ENCODE measurements around the gene PCDHGC3.
"Not testable (repeated sequence)": the region's sequence is repeated elsewhere in the genome, so short reads cannot be mapped to it uniquely, and the experiment has no call there.

The PCDHGC3 gene

DNA sequence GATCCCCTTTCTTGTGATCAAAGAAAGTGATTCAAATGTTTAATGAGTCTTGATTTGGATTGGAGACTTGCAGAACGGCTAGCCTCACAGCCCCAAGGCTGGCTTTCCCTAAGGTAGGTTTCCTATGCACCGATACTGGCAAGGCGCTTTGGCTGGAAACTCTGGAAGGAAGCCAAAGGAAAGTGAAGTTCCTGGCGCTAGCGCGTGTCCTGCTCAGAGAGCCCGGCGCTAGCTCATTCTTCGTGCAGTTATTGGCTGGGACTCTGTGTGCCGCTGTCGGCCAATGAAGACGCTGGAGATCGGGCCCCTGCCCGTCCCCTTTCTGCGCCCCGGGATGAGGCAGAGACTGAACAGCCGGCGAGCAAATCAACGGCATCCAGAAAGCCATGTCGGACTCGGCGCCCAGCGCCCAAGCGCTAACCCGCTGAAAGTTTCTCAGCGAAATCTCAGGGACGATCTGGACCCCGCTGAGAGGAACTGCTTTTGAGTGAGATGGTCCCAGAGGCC, at the start of gene PCDHGC3:
Gene PCDHGC3, plus strand, starts transcription at position 342 of the 507 bp plus-strand sequence. Its CDS starts 151 bp downstream, at position 493.
- DNase-seq (ENCODE audit: low spot score): no peak

DNA sequence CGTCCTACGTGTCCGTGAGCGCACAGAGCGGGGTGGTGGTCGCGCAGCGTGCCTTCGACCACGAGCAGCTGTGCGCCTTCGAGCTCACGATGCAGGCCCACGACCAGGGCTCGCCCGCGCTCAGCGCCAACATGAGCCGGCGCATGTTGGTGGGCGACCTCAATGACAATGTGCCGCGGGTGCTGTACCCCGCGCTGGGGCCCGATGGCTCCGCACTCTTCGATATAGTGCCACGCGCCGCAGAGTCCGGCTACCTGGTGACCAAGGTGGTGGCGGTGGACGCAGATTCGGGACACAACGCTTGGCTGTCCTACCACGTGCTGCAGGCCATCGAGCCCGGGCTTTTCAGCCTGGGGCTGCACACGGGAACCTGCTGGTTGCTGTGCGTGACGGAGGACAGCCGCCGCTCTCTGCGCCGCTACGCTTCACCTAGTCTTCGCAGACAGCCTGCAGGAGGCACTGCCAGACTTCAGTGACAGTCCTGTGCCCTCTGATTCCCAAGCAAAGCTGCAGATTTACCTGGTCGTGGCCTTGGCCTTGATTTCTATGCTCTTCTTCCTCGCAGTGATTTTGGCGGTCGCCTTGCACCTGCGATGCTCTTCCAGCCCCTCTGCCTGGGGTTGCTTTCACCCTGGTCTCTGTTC, 47.9 kb upstream of the PCDHGC3 start:
- DNase-seq (ENCODE audit: low spot score): no peak

DNA sequence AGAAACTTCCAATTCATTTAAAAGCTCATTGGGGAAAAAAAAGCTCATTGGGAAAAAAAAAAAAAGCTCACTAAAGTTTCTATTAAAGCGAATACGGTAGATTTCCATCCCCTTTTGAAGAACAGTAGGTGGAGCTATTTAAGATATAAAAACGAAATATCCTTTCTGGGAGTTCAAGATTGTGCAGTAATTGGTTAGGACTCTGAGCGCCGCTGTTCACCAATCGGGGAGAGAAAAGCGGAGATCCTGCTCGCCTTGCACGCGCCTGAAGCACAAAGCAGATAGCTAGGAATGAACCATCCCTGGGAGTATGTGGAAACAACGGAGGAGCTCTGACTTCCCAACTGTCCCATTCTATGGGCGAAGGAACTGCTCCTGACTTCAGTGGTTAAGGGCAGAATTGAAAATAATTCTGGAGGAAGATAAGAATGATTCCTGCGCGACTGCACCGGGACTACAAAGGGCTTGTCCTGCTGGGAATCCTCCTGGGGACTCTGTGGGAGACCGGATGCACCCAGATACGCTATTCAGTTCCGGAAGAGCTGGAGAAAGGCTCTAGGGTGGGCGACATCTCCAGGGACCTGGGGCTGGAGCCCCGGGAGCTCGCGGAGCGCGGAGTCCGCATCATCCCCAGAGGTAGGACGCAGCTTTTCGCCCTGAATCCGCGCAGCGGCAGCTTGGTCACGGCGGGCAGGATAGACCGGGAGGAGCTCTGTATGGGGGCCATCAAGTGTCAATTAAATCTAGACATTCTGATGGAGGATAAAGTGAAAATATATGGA, 45.2 kb upstream of the PCDHGC3 start, which contains the start of gene PCDHGA12:
Gene PCDHGA12, plus strand, starts transcription at position 176 of the 782 bp plus-strand sequence. Its CDS starts 253 bp downstream, at position 429.
- DNase-seq (ENCODE audit: low spot score): no peak

DNA sequence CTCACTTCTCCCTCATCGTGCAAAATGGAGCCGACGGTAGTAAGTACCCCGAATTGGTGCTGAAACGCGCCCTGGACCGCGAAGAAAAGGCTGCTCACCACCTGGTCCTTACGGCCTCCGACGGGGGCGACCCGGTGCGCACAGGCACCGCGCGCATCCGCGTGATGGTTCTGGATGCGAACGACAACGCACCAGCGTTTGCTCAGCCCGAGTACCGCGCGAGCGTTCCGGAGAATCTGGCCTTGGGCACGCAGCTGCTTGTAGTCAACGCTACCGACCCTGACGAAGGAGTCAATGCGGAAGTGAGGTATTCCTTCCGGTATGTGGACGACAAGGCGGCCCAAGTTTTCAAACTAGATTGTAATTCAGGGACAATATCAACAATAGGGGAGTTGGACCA, 44.5 kb upstream of the PCDHGC3 start:
- no peak for DNase-seq (ENCODE audit: low spot score)

DNA sequence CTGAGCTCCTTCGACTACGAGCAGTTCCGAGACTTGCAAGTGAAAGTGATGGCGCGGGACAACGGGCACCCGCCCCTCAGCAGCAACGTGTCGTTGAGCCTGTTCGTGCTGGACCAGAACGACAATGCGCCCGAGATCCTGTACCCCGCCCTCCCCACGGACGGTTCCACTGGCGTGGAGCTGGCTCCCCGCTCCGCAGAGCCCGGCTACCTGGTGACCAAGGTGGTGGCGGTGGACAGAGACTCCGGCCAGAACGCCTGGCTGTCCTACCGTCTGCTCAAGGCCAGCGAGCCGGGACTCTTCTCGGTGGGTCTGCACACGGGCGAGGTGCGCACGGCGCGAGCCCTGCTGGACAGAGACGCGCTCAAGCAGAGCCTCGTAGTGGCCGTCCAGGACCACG, 43.5 kb upstream of the PCDHGC3 start:
- not testable (repeated sequence) for DNase-seq (ENCODE audit: low spot score)

DNA sequence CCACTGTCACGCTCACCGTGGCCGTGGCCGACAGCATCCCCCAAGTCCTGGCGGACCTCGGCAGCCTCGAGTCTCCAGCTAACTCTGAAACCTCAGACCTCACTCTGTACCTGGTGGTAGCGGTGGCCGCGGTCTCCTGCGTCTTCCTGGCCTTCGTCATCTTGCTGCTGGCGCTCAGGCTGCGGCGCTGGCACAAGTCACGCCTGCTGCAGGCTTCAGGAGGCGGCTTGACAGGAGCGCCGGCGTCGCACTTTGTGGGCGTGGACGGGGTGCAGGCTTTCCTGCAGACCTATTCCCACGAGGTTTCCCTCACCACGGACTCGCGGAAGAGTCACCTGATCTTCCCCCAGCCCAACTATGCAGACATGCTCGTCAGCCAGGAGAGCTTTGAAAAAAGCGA, 43.0 kb upstream of the PCDHGC3 start:
- not testable (repeated sequence) for DNase-seq (ENCODE audit: low spot score)

DNA sequence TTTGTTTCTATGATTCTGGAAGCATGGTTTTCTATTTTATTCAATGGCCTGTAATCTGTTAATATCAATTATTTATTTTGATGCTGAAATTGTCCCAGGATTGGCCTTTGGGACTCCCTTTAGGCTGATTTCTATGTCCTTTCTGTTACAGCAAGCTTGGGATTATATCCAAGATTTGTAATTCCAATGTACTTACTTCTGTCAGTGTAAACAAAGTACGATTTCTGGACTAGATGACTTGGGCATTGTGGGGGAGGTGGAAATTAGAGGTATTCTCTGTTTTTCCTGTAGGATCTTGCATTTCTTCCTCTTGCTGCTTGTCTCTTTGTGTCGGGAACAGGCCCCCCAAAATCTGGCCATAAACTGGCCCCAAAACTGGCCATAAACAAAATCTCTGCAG, 41.8 kb upstream of the PCDHGC3 start:
- no peak for DNase-seq (ENCODE audit: low spot score)

DNA sequence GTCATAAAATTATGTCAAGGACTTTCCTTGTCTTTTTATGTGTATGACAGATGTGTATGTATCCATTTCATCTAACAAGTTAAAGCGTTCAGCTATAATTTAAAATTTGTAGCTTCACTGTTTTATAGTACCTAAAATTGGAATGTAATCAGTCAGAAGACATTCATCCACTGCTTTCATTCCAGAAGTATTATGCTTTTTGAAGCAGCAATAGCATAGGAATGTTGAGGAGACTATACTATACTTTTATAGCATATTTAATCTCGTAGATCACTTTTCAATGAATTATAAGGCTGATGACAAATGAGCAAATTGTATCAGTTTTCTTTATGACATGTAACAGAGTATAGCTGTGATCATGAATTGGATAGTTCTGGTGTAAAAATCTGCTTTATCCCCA, 38.5 kb upstream of the PCDHGC3 start:
- no peak for DNase-seq (ENCODE audit: low spot score)

DNA sequence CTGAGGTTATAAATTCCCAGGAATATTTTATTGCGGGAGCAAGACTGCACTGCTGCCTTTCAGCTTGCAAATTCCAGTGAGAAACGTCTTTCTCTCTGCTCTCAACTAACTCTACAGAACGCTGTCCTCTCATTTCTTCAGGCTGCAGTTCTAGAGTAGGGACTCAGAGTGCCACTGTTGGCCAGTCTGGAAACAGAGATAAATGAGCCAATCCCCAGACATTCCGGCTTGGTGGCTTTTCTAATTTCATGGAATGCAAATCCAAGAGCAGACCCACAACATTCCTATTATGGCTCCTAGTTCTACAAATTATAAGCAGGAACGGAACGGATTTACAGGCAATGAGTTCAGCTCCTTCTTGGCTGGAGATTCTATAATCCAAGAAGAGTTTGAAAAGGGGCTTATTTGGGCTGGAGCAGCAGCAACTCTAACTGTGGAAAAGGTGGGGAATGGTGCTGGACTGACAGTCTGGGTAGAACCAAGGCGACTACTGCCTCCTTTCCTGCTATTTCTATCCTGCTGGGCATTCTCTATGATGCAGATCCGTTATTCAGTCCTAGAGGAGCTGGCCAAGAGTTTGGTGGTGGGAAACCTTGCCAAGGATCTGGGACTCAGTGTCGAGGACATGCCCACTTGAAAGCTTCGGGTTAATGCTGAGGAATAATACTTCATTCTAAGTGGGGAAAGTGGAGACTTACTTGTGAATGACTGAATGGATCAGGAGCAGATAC, 36.2 kb upstream of the PCDHGC3 start:
- DNase-seq (ENCODE audit: low spot score): no peak

DNA sequence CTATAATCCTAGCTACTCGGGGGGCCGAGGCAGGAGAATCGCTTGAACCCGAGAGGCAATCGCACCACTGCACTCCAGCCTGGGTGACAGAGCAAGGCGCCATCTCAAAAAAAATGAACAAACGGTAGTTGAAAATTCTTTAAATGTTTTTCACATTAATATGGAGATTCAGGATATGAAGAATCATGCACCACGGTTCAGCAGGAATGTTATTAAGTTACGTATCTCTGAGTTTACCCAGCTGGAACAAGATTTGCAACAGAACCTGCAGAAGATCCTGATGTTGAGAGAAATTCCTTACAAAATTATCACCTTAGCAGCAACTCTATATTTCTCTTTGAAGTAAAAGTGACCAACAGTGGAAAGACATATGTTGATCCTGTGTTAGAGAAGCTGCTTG, 35.4 kb upstream of the PCDHGC3 start:
- no peak for DNase-seq (ENCODE audit: low spot score)

DNA sequence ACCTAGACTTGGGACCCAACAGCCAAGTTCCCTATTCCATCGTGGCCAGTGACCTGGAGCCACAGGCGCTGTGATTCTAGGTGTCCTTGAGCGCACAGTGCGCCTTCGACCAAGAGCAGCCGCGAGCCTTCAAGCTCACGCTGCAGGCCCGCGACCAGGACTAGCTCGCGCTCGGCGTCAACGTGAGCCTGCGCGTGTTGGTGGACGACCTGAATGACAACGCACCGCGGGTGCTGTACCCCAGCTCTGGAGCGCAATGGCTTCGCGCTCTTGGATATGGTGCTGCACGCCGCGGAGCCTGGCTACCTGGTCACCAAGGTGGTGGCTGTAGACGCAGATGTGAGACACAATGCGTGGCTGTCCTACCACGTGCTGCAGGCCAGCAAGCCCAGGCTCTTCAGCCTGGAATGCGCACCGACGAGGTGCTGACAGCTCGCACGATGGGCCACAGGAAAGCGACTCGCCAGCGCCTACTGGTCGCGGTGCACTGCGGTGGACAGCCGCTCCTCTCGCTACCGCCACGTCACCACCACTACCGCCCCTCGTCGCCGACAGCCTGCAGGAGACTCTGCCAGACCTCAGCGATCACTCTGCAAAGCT, 34.1 kb upstream of the PCDHGC3 start:
- DNase-seq (ENCODE audit: low spot score): no peak

DNA sequence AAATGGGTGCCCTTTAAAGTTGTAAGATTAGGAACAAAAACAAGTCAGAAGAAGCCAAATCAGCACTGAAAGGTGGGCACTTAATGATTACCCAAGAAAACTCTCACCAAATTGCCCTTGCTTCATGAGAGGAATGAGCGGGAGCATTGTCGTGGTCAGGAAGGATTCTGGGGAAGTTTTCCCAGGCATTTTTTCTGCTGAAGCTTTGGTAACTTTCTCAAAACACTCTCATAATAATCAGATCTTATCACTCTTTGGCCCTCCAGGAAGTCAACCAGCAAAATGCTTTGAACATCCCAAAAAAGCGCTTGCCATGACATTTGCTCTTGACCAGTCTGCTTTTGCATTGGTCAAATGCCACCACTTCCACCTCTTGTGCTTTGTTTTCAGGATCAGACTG, 10.4 kb upstream of the PCDHGC3 start:
- no peak for DNase-seq (ENCODE audit: low spot score)

DNA sequence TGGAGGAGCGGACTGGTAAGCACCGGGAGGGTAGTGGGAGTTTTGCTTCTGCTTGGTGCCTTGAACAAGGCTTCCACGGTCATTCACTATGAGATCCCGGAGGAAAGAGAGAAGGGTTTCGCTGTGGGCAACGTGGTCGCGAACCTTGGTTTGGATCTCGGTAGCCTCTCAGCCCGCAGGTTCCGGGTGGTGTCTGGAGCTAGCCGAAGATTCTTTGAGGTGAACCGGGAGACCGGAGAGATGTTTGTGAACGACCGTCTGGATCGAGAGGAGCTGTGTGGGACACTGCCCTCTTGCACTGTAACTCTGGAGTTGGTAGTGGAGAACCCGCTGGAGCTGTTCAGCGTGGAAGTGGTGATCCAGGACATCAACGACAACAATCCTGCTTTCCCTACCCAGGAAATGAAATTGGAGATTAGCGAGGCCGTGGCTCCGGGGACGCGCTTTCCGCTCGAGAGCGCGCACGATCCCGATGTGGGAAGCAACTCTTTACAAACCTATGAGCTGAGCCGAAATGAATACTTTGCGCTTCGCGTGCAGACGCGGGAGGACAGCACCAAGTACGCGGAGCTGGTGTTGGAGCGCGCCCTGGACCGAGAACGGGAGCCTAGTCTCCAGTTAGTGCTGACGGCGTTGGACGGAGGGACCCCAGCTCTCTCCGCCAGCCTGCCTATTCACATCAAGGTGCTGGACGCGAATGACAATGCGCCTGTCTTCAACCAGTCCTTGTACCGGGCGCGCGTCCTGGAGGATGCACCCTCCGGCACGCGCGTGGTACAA, 556 bp downstream of the PCDHGC3 start:
- DNase-seq (ENCODE audit: low spot score): no peak

DNA sequence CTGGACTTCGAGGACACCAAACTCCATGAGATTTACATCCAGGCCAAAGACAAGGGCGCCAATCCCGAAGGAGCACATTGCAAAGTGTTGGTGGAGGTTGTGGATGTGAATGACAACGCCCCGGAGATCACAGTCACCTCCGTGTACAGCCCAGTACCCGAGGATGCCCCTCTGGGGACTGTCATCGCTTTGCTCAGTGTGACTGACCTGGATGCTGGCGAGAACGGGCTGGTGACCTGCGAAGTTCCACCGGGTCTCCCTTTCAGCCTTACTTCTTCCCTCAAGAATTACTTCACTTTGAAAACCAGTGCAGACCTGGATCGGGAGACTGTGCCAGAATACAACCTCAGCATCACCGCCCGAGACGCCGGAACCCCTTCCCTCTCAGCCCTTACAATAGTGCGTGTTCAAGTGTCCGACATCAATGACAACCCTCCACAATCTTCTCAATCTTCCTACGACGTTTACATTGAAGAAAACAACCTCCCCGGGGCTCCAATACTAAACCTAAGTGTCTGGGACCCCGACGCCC, 1.3 kb downstream of the PCDHGC3 start:
- DNase-seq (ENCODE audit: low spot score): no peak

DNA sequence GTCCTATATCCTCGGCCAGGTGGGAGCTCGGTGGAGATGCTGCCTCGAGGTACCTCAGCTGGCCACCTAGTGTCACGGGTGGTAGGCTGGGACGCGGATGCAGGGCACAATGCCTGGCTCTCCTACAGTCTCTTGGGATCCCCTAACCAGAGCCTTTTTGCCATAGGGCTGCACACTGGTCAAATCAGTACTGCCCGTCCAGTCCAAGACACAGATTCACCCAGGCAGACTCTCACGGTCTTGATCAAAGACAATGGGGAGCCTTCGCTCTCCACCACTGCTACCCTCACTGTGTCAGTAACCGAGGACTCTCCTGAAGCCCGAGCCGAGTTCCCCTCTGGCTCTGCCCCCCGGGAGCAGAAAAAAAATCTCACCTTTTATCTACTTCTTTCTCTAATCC, 2.0 kb downstream of the PCDHGC3 start:
- no peak for DNase-seq (ENCODE audit: low spot score)

DNA sequence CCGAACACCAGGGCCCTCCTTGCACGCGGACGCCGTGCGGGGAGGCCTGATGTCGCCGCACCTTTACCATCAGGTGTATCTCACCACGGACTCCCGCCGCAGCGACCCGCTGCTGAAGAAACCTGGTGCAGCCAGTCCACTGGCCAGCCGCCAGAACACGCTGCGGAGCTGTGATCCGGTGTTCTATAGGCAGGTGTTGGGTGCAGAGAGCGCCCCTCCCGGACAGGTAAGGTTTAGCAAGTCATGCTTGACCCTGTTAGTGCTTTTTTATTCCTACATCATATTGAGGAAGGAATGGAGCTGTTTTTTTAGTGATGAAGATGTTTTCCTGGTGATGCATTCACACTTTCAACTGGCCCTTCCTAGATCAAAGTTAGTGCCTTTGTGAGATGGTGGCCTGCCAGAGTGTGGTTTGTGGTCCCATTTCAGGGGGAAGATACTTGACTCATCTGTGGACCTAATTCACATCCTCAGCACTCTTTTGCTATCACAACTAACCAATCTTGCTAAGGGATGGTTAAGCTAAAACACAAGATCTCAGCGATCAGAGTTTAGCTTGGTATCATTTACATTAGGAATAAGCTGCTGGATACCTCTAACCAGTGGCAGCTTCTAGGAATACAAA, 2.7 kb downstream of the PCDHGC3 start:
- no peak for DNase-seq (ENCODE audit: low spot score)

DNA sequence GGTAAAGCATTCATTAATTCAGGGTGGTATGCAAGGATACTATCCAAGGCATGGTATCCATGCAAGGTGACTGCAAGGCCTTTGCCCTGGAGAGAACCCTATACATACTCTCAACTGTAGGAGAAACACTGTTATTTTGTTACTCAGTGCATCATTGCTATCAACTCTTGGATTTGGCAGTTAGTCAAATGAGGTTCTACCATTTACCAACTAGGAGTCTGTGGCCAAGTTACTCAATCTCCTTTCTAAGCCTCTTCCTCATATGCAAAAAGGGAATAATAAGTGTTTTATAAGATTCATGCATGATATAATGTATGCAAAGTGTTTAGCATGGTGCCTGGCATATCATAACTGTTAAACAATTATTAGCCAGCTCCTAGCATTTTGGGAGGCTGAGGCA, 4.0 kb downstream of the PCDHGC3 start:
- DNase-seq (ENCODE audit: low spot score): no peak

DNA sequence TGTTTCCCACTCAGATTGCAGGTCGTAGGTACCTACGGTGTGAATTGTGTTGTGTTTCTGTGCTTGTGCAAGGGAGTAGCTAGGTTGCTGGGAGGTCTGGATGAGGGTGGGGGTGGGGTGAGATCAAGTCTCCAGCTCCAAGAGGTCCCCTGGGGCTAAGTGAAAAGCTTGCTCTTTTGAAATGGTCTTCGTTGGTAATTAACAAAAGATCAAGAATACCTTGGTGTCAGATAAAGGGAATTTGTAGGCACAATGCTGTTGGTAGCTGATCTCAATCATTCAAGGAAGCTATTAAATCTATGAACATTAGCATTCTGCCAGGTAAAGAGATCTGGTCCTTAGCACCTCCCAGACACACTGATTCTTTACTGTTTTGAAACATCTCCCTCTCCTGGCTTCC, 8.1 kb downstream of the PCDHGC3 start:
- no peak for DNase-seq (ENCODE audit: low spot score)

DNA sequence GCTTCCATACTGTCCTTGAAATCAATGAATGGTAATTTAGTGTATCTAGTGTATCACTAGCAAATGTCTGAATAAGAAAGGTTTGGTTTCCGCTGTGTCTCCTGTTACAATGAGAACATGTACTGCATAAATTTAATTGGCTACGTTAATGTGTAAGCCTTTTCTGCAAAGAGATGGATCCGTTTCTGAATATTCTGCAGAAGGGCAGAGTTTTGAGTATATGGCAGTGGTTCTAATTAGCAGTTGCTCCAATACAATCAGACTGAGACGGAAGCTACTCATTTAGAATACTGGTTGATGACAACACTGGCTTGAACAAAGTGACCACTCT, 8.5 kb downstream of the PCDHGC3 start:
- DNase-seq (ENCODE audit: low spot score): no peak

DNA sequence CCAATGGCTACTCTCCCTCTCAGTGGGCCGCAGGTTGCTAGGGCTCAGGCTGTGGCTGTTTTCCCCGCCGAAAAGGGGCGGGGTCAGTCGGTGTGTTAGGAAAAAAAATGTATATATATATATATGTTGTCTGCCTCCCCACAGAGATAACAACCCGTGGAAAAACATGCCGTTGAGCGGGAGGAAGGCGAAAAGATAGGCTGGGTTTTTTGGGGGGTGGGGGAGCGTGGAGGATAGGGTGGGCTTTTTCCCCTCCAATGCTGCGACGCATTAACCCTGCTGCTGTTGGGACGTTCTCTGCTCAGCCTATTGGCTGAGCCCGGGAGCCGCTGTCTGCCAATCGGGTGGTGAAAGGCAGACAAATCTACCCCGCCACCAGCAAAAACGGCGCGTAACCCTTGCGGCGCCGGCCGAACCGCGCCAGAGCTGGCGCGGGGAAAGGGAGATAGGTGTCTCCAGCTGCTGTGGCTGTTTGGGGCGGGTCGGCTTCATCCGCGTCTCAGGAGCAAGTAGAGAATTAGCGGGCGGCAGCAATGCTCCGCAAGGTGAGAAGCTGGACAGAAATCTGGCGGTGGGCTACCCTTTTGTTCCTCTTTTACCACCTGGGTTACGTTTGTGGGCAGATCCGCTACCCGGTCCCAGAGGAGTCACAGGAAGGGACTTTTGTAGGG, 9.0 kb downstream of the PCDHGC3 start, which contains the start of gene PCDHGC4:
Gene PCDHGC4, plus strand, starts transcription at position 390 of the 671 bp plus-strand sequence. Its CDS starts 144 bp downstream, at position 534.
- no peak for DNase-seq (ENCODE audit: low spot score)

Data from hematopoietic multipotent progenitor cell treated with erythropoietin and hydrocortisone succinate and interleukin-3 and kit ligand, for 17 days (in vitro differentiated cells).